SK-N-MC (cell line): ENCODE results near the gene KCNS3.
A peak's percentile ranks its signal among the peaks of the same experiment; 100 is the strongest.

ENCODE experiments used
- DNase-seq: peaks from one replicate; pipeline ENCODE4 v3.0.0-alpha.2; 2011; ENCODE audit warnings: low read depth, low spot score
- H3K27ac ChIP-seq: fragments of 200-600 bp; sonication (generic); 2 replicates; pipeline ENCODE4 v1.5.1; 2016; ENCODE audit warnings: mixed run types
- H3K36me3 ChIP-seq: fragments of 200-600 bp; sonication (generic); 2 replicates; pipeline ENCODE4 v1.6.1; 2017; ENCODE audit warnings: antibody characterized with exemption, low read length, mixed read lengths; ENCODE audit not compliant: insufficient read depth
- H3K4me3 ChIP-seq: fragments of 200-600 bp; sonication (generic); 2 replicates; pipeline ENCODE4 v1.5.1; 2016
- H3K9ac ChIP-seq: fragments of 200-600 bp; sonication (generic); 2 replicates; pipeline ENCODE4 v1.8.0; 2017; ENCODE audit warnings: mixed run types, mixed read lengths; ENCODE audit not compliant: insufficient read length
- H3K9me3 ChIP-seq: fragments of 200-600 bp; sonication (generic); 2 replicates; pipeline ENCODE4 v1.6.1; 2017; ENCODE audit warnings: low read depth, mild to moderate bottlenecking, antibody characterized with exemption, low read length, moderate library complexity, mixed read lengths
- EZH2 ChIP-seq: fragments of 200-600 bp; sonication (generic); IDR thresholded peaks from one replicate; pipeline ENCODE4 v1.6.1; 2017; ENCODE audit warnings: antibody characterized with exemption
- FOXP2 ChIP-seq: optimal IDR thresholded peaks from 2 replicates; pipeline ENCODE3; 2011; ENCODE audit warnings: mild to moderate bottlenecking, moderate library complexity; ENCODE audit not compliant: insufficient read depth; ENCODE audit errors: extremely low read length, control extremely low read depth
- POLR2AphosphoS5 ChIP-seq: IDR thresholded peaks from 2 replicates; pipeline ENCODE4 v1.6.1; 2012; ENCODE audit warnings: mild to moderate bottlenecking, low read depth, low read length, borderline replicate concordance

Gene KCNS3

GRCh38 chr2:17878281-17879136 lies at the start of gene KCNS3:
TSS of gene KCNS3 (plus strand) at chr2:17878667. CDS start at chr2:17931009, 52,342 bp downstream.
- Histone ChIP-seq H3K9ac (no peak within 1 kb of the TSS), H3K27ac (no peak within 1 kb of the TSS), H3K4me3 (peak within 1 kb of the TSS; percentile 76), H3K36me3 (no peaks in the 10 kb centered on the region), H3K9me3 (no peaks in the 10 kb centered on the region)
- TF ChIP-seq POLR2AphosphoS5 (no peak), EZH2 (no peak), FOXP2 (no peak)
- DNase-seq = no peak

- peak; percentile 20 for DNase-seq
- Histone ChIP-seq H3K4me3 (peak overlapping the region; percentile 53), H3K9ac (no peak overlapping the region)
These were observed 48.1 kb upstream of the KCNS3 start for GRCh38 chr2:17830053-17831034.

GRCh38 chr2:17835516-17835915 lies 43.0 kb upstream of the KCNS3 start:
- no peaks in the 10 kb centered on the region for H3K9me3 ChIP-seq
- TF ChIP-seq EZH2 (no peak), FOXP2 (no peak), POLR2AphosphoS5 (no peak)
- H3K27ac ChIP-seq = no peak overlapping the region
- H3K4me3 ChIP-seq = no peak overlapping the region
- H3K36me3 ChIP-seq = no peaks in the 10 kb centered on the region
- no peak for DNase-seq
- no peak overlapping the region for H3K9ac ChIP-seq

More at GRCh38 chr2:17830053-17831034, 48.1 kb upstream of the KCNS3 start:
- Histone ChIP-seq H3K9me3 (no peaks in the 10 kb centered on the region), H3K36me3 (no peaks in the 10 kb centered on the region), H3K27ac (no peak overlapping the region)
- TF ChIP-seq POLR2AphosphoS5 = no peak

GRCh38 chr2:17839959-17840358 lies 38.5 kb upstream of the KCNS3 start:
- Histone ChIP-seq H3K9ac (no peak overlapping the region), H3K27ac (no peak overlapping the region), H3K36me3 (no peaks in the 10 kb centered on the region), H3K9me3 (no peaks in the 10 kb centered on the region), H3K4me3 (no peak overlapping the region)
- TF ChIP-seq FOXP2 = no peak
- TF ChIP-seq EZH2 = no peak
- no peak for TF ChIP-seq POLR2AphosphoS5
- DNase-seq = no peak

GRCh38 chr2:17843457-17843856 lies 35.0 kb upstream of the KCNS3 start:
- H3K27ac ChIP-seq = no peak overlapping the region
- TF ChIP-seq FOXP2 (no peak), POLR2AphosphoS5 (no peak), EZH2 (no peak)

GRCh38 chr2:17845806-17846205 lies 32.7 kb upstream of the KCNS3 start:
- TF ChIP-seq POLR2AphosphoS5 (no peak), FOXP2 (no peak), EZH2 (no peak)
- Histone ChIP-seq H3K27ac (no peak overlapping the region), H3K9ac (no peak overlapping the region), H3K9me3 (no peaks in the 10 kb centered on the region), H3K4me3 (no peak overlapping the region), H3K36me3 (no peaks in the 10 kb centered on the region)
- DNase-seq = no peak

More at GRCh38 chr2:17843457-17843856, 35.0 kb upstream of the KCNS3 start:
- DNase-seq = no peak
- H3K36me3 ChIP-seq = no peaks in the 10 kb centered on the region
- no peak overlapping the region for H3K4me3 ChIP-seq
- no peaks in the 10 kb centered on the region for H3K9me3 ChIP-seq
- H3K9ac ChIP-seq = no peak overlapping the region

- no peak for TF ChIP-seq POLR2AphosphoS5
- TF ChIP-seq FOXP2 = no peak
- TF ChIP-seq EZH2 = no peak
- no peak overlapping the region for H3K4me3 ChIP-seq
- no peak for DNase-seq
- no peak overlapping the region for H3K27ac ChIP-seq
- H3K36me3 ChIP-seq = no peaks in the 10 kb centered on the region
- H3K9me3 ChIP-seq = no peaks in the 10 kb centered on the region
- H3K9ac ChIP-seq = no peak overlapping the region
These were observed 31.8 kb upstream of the KCNS3 start for GRCh38 chr2:17846676-17847075.

GRCh38 chr2:17847236-17847635 lies 31.2 kb upstream of the KCNS3 start:
- TF ChIP-seq FOXP2 (no peak), EZH2 (no peak), POLR2AphosphoS5 (no peak)
- H3K36me3 ChIP-seq = no peaks in the 10 kb centered on the region
- H3K9me3 ChIP-seq = no peaks in the 10 kb centered on the region
- H3K9ac ChIP-seq = no peak overlapping the region
- no peak overlapping the region for H3K4me3 ChIP-seq
- H3K27ac ChIP-seq = no peak overlapping the region
- no peak for DNase-seq
